GM12872 (cell line): ENCODE results near the gene TDP2.

Experiments used
- TF ChIP-seq, protein P1 (sequence below): IDR thresholded peaks from 3 replicates; pipeline ENCODE4 v1.5.1; 2011; ENCODE audit warnings: low read depth, mild to moderate bottlenecking, low read length, moderate library complexity; ENCODE audit not compliant: insufficient read depth

The TDP2 gene

DNA sequence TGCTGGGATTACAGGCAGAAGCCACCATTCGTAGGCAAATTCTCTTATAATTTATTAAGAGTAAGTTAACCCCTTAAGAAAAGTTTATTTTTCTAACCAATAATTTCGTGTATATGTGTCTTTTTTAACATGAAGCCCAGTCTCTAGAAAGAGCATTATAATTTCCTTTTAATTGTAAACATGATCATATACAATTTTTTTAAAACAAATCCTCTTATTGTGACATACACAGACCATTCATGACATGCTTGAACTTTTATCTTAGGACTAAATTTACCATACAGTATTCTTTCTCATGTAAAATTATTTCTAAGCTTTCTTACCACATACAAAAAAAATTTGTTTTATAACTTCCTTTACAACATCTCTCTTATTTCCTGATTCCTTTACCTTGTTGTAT lies 6.9 kb upstream of the TDP2 start:
- TF ChIP-seq, protein P1, sequence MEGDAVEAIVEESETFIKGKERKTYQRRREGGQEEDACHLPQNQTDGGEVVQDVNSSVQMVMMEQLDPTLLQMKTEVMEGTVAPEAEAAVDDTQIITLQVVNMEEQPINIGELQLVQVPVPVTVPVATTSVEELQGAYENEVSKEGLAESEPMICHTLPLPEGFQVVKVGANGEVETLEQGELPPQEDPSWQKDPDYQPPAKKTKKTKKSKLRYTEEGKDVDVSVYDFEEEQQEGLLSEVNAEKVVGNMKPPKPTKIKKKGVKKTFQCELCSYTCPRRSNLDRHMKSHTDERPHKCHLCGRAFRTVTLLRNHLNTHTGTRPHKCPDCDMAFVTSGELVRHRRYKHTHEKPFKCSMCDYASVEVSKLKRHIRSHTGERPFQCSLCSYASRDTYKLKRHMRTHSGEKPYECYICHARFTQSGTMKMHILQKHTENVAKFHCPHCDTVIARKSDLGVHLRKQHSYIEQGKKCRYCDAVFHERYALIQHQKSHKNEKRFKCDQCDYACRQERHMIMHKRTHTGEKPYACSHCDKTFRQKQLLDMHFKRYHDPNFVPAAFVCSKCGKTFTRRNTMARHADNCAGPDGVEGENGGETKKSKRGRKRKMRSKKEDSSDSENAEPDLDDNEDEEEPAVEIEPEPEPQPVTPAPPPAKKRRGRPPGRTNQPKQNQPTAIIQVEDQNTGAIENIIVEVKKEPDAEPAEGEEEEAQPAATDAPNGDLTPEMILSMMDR = no peak

DNA sequence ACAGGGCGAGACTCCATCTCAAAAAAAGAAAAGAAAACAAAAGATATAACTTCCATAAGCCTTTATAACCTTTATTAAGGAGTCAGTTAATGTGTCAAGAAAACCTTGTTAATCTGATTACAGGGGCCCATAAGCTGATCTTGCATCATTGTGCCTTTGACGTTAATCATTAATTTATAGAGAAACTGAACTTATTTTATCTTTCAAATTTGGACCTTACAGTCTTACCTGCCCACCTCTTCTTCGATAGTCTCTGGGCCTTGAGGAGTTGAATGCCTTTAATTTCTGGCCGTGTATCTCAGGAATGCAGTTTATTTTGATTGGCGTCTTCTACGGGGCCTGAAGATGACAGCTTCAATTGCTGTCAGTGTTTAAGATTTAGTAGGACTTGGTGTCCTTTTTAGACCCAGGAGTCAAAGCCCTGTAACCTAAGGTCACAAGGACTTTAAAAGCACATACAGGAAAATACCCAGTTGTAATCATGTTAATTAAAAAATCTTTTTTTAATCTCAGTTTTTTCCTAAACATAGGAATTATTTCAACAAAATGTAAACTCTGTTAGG lies 6.0 kb upstream of the TDP2 start:
- TF ChIP-seq, protein P1 = no peak

DNA sequence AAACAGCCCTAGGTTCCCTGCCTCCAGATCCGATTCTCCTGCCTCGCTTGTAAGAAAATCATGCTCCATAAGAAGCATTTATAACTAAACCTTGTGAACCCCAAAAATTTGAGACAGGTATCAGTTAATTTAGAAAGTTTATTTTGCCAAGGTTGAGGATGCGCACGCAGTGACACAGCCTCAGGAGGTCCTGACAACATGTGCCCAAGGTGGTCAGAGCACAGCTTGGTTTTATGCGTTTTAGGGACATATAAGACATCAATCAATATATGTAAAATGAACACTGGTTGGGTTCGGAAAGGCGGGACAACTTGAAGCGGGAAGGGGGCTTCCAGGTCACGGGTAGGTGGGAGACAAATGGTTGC lies 2.3 kb upstream of the TDP2 start:
- TF ChIP-seq, protein P1 = no peak

DNA sequence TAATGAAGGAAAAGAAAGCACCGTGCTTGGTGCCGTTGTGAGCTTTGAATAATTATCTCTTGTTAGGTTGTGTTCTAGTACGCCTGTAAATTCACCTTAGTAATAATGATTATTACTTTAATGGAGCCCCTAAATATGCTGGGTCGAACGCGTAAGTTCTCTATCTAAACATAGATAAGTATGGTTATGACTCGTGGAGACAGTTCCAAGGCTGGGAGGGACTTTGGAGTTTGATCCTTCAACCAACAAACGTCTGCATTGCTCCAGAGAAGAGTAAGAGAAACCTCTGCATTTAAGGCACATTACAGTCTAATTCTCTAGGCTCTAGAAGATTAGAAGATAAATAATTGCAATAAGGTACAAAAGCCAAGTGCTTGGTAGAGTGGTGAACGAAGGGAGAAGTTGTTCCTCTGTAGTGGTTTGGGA lies 692 bp upstream of the TDP2 start:
- TF ChIP-seq, protein P1 = no peak

DNA sequence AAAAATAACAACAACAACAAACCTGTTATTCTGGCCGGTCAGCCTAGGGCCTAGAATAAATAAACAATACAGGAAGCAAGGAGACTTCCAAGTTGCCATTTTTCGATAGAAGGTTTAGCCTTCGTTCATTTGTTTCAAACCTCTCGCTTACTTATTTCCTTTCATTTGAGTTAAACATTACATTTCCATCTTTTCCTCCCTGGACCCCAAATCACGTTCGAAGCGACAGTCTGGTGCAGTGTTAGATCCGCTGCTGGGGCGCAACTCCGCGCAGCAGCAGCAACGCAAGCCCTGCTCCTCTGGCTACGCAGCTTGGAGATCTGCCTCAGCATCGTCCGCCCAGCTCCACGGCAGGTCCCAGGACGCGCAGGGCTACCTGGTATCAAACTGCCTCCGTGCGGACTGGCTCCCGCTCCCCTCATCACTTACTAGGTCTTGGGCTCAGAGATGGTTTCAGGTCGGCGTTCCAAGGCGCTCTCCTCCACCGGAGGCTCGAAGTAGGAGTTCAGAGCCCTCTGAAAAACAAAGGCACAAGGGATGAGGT lies 530 bp downstream of the TDP2 start:
- TF ChIP-seq, protein P1 = no peak

DNA sequence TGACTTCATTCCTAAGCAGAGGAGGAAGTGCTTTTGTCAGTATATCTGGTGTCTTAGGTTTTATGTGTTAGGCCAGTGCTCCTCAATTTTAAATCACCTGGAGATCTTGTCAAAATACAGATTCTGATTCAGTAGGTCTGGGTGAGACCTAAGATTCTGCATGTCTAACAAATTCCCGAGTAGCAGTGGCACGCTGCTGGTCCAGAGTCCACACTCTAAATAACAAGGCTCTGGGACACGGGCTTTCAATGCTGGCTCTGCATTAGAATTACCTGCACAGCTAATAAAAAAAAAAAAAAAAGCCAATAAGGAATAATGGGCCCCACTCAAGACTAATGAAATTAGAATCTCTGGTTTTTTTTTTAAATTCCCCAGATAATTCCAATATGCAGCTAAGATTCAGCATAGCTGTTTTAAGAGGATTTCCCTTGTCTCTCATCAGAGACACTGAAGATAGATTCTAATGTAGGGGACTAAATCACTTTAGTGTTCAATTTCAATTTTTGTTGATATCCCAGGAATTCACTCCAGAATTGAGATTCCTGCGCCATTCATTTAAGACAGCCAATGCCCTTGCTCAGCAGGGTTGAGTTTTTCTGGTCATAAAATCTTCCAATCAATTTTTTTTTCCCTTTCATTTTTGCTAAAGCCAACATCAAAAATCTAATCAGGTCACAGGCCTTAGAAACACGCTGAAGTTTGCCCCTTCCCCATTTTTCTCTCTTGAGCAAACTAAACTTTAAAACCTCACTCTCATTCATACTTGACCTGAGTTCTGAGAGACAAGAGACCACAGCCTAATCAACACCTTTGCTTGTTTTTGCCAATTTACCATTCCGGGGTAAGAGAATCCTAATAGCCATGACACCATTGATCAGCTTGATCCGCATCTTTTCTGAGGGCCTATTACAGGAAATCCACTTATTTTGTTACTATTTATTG lies 2.4 kb downstream of the TDP2 start:
- TF ChIP-seq, protein P1 = no peak

DNA sequence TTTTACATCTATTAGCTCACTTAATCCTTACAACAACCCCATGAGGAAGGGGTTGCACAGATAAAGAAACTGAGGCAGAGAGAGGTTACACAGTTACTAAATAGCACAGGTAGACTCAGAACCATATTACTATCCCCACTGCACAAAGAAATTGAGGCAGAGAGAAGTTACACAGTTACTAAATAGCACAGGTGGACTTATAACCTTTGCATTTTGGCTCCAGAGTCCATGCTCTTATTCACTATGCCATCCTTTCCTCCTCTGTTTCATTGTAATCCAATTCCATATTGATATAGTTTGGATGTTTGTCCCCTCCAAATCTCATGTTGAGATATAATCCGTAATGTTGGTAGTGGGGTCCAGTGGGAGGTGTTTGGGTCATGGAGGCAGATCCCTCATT lies 3.5 kb downstream of the TDP2 start:
- TF ChIP-seq, protein P1 = no peak
